SH-SY5Y (cell line): ENCODE measurements around the gene RPL18.

Experiments used
- GATA2 ChIP-seq: IDR thresholded peaks from 2 replicates; pipeline ENCODE4 v1.6.1; 2011; ENCODE audit warnings: mild to moderate bottlenecking, low read depth, low read length
- GATA3 ChIP-seq: IDR thresholded peaks from 2 replicates; pipeline ENCODE4 v1.6.1; 2011; ENCODE audit warnings: low read depth, mild to moderate bottlenecking, low read length, moderate library complexity

DNA sequence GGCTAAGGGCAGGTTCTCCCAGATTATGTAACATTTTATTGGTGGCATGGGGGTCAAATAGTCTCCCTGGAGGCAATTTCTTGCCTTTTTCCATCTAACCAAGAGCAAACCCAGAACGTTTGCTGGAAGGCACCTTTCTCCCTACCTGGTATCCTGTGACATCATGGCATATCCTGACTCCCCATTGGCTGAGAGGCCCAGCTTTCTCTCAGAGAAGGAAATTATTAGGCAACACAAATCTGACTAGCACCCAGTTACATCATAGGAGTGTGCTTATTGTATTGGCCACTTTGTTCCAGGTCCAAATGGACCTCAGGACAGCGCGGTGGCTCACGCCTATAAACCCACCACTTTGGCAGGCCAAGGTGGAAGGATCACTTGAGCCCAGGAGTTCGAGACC lies 40.8 kb upstream of the RPL18 start:
- TF ChIP-seq GATA2 (no peak), GATA3 (no peak)
